Esophagus mucosa (tissue), 1 donor: ENCODE results near the gene CLEC1B. TPM values are rescaled to one million over a fixed set of nuclear protein-coding genes. Genes with fewer than 3 reads are reported as not detected.
"Not testable (repeated sequence)": the region's sequence is repeated elsewhere in the genome, so short reads cannot be mapped to it uniquely, and the experiment has no call there.

Experiments used
- ATAC-seq: fragments of 200-7000 bp; cut with Tn5 transposase; one replicate; pipeline ENCODE4 v1.9.1; 2020
- total RNA-seq: library from RNA; stranded (reverse); gene quantifications from one replicate; pipeline ENCODE4 v1.2.4, GENCODE V29; 2023
- donor health status: DM: yes; HTN: yes; CAD: no.

The CLEC1B gene
- total RNA-seq, 1 donor from 2014 or later, result not detected

- ATAC-seq, result no peak
These were observed 25.0 kb downstream of the CLEC1B start for GRCh38 chr12:9973949-9974348.

DNA sequence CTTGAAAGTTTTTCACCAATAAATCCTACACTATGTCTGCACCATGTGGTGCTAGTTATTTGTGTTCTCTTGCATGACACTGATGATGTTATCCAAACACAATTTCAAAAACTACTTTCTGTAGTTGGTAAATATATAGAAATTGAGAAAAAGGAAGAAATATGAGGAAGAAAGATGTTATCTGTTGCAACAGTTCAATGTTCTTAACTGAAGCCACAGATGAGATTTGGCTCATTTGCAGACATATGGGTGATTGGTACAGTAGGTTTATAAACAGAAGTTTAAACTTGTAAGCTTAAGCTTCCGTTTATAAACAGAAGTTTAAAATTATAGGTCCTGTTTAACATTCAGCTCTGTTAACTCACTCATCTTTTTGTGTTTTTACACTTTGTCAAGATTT is 27.7 kb downstream of the CLEC1B start, which contains the start of gene CLEC12A:
TSS of gene CLEC12A (plus strand) at position 229 of the 400 bp plus-strand sequence. CDS start 188 bp downstream, outside the sequence.
- ATAC-seq, result no peak

DNA sequence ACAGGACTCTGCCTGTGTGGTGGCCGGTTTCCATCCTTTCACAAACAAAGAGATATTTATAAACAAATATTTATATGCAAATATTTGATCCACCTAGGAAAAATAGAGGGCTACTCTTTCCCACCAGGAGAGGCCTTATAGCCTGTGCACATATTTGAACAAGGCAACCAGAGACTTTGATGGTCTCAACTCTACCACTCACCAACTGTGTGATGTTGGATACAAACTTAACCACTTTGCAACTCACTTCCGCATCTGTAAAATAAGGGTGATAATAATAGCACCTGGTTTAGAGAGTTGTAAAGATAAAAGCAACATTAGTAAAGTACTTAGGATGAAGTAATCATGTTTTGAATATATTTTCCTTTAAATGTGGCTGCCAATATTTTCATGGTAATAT is 29.2 kb downstream of the CLEC1B start:
- ATAC-seq, result no peak

- no peak for ATAC-seq
These were observed 37.0 kb downstream of the CLEC1B start for GRCh38 chr12:9961901-9962300.

- ATAC-seq, result no peak
These were observed 37.8 kb downstream of the CLEC1B start for GRCh38 chr12:9961106-9961505.

DNA sequence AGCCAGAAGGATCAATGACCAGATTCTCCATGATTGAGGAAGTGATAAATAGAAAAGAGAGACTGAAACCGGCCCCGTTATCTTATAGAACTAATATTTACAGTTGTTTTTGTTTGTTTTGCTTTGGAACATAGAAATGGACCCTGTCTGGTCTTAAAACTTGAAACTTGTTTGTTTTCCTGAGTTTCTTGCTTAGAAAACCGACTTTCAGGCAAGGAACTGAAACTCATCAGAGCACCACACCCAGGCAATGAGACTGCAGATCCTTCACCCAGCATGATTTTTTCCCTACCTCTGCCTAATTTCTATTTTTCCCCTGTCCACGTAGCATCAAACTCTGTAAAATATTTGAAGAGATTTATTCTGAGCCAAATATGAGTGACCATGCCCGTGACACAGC is 38.3 kb downstream of the CLEC1B start:
- ATAC-seq, result no peak

- no peak for ATAC-seq
These were observed 41.1 kb downstream of the CLEC1B start for GRCh38 chr12:9957834-9958233.

GRCh38 chr12:9952954-9953729 is 45.8 kb downstream of the CLEC1B start:
- ATAC-seq, result not testable (repeated sequence)

GRCh38 chr12:9951026-9951675 is 47.8 kb downstream of the CLEC1B start:
- ATAC-seq, result no peak

- ATAC-seq, result no peak
These were observed 50.2 kb downstream of the CLEC1B start for GRCh38 chr12:9948606-9949296.

GRCh38 chr12:9947674-9948073 is 51.2 kb downstream of the CLEC1B start:
- no peak for ATAC-seq

DNA sequence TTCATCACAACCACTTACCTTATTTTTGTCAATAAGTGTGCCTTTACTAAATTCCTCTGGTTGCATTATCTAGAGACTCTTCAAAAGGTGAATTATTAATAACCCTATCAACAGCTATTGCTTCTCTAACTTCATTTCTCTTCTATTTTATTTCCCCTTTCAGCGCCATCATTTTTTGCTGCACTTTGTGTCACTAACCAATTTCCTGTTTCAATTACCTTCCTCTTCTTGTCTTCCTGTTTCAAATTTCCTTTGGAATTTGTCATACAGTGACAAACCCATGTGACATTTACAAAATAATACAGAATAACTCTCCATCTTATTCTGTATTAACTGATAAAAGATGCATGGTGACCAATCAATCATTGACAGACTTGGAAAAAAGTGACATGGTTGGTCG is 54.5 kb downstream of the CLEC1B start:
- no peak for ATAC-seq

- no peak for ATAC-seq
These were observed 55.7 kb downstream of the CLEC1B start for GRCh38 chr12:9943240-9943639.

Other genes with a start within 250 kb of the CLEC1B start
- 0.68 TPM for gene CD69, start 238.2 kb downstream of the CLEC1B start, total RNA-seq
- gene KLRF1, start 171.6 kb downstream of the CLEC1B start, total RNA-seq, result 0.36 TPM
- 13.0 TPM for gene CLEC2B, start 129.8 kb downstream of the CLEC1B start, total RNA-seq
- not detected for gene KLRF2, start 117.6 kb downstream of the CLEC1B start, total RNA-seq
- gene CLEC2A, start 66.8 kb downstream of the CLEC1B start, total RNA-seq, result not detected
- gene CLEC12A, start 27.7 kb downstream of the CLEC1B start, total RNA-seq, result 0.36 TPM
- gene CLEC12B, start 11.5 kb upstream of the CLEC1B start, total RNA-seq, result not detected
- gene CLEC9A, start 31.6 kb upstream of the CLEC1B start, total RNA-seq, result not detected
- 0.68 TPM for gene CLEC1A, start 99.9 kb upstream of the CLEC1B start, total RNA-seq
- gene CLEC7A, start 131.1 kb upstream of the CLEC1B start, total RNA-seq, result 22.3 TPM
- 0.24 TPM for gene OLR1, start 173.0 kb upstream of the CLEC1B start, total RNA-seq
- not detected for gene TMEM52B, start 179.9 kb upstream of the CLEC1B start, total RNA-seq
- 8.1 TPM for gene GABARAPL1, start 213.8 kb upstream of the CLEC1B start, total RNA-seq